ENCODE results near the gene LYPD1. TPM values are rescaled to one million over a fixed set of nuclear protein-coding genes. Genes with fewer than 3 reads are reported as not detected.

The LYPD1 gene
- total RNA-seq, 1 donor: 25.2 TPM

DNA sequence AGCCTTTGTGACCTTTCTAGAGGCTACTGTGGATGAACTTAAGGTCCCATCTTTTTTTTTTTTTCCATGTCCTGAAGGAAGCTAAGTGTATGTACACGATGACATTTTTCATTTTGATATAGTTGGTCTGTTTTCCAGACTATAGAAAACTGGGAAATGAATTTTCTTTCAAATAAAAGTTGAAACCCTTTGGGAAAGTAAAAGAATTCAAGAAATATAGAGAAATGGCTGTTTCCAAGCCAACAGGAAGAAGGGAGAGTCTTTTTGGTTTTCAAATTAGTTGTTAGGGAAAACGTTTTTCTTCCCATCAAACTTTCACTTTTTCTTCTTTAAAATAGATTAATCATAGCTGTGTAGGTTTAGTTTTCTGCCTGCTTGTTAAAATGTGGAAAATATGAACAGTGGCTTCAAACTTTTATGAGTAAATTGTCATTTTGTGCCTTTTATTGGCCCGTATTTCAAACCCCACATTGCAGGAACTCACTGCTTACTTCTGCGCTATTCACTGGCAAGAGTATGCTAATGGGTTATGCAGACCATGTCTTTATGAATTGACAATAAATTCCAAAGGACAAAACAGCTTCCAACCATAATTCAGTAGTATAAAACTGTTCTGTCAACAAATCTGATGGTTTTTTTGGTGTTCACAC is 27.7 kb upstream of the LYPD1 start:
- no peak overlapping the region for H3K4me3 ChIP-seq (ENCODE audit: low read depth, low read length)
- DNase-seq (ENCODE audit: low read depth): no peak
- TF ChIP-seq, protein P1, sequence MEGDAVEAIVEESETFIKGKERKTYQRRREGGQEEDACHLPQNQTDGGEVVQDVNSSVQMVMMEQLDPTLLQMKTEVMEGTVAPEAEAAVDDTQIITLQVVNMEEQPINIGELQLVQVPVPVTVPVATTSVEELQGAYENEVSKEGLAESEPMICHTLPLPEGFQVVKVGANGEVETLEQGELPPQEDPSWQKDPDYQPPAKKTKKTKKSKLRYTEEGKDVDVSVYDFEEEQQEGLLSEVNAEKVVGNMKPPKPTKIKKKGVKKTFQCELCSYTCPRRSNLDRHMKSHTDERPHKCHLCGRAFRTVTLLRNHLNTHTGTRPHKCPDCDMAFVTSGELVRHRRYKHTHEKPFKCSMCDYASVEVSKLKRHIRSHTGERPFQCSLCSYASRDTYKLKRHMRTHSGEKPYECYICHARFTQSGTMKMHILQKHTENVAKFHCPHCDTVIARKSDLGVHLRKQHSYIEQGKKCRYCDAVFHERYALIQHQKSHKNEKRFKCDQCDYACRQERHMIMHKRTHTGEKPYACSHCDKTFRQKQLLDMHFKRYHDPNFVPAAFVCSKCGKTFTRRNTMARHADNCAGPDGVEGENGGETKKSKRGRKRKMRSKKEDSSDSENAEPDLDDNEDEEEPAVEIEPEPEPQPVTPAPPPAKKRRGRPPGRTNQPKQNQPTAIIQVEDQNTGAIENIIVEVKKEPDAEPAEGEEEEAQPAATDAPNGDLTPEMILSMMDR (IDR thresholded peaks at IDR 0.05; ENCODE audit: insufficient read depth, low read length): no peak

DNA sequence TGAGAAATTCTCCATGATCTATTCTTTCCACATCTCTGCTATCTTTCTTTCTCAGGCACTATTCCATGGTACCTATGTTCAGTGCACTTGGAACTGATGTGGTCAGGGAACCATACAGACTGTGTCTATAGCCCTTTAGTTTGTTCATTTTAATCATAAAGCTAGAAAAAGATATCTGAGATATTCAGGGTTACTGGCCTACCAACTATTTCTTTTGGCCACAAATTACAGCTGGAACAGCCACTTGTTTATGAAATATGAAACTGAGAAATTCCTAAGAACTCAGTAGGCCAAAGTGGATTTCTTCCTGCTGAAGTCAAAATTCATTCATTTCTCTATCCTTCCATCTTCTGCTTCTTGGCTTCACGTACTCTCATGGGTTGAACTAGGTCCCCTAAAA is 22.8 kb upstream of the LYPD1 start:
- H3K4me3 ChIP-seq (ENCODE audit: low read depth, low read length): no peak overlapping the region
- TF ChIP-seq, protein P1 (IDR thresholded peaks at IDR 0.05; ENCODE audit: insufficient read depth, low read length): no peak
- DNase-seq (ENCODE audit: low read depth): peak; percentile 73

DNA sequence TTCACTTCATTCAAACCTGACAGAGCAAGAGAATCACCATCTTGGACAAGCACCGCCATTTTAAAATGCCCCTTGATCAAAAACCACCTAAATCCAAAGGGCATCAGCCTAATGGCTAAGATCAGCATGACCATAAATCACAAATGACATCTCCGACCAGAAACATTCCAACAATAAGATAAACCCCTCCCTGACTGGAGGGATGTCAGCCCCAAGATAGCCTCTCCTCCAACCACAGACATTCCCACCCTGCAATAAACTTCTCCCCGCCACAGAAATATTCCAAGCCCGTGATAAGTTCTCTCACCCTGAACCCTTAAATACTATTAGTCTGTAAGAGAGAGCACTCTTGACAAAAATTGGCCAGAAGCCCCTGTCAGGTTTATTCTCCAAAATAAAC is 21.6 kb upstream of the LYPD1 start:
- H3K4me3 ChIP-seq (ENCODE audit: low read depth, low read length): no peak overlapping the region
- TF ChIP-seq, protein P1 (IDR thresholded peaks at IDR 0.05; ENCODE audit: insufficient read depth, low read length): no peak
- DNase-seq (ENCODE audit: low read depth): peak; percentile 53

DNA sequence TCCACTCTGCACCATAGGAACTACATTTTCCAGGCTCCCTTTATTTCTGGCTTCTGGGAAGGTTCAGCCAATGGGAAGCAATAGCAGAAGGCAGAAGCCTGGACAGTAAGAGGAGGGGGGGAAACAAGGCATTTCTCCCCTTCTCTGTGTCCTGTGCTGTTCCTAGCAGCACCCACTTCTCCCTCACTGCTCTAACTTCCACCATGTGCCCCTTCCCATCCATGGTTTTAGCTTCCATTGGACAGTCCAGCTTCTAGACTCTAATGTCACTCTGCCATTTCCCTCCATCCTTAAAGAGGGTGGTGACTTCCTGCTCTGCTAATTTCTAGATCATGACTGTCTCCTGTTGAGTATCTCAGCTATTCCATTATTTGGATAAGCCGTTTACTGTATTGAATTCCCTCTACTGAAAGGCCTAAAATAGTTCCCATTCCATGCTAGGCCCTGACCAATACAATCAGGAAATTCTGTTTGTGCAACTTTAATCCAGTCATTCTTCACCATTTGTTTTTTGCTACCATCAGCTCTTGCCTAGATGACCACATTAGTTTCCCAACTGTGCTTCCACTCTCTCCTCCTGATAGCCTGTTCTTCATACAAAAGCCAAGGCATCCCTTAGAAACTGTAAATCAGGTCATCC is 20.8 kb upstream of the LYPD1 start:
- TF ChIP-seq, protein P1 (IDR thresholded peaks at IDR 0.05; ENCODE audit: insufficient read depth, low read length): no peak
- DNase-seq (ENCODE audit: low read depth): peak; percentile 44
- no peak overlapping the region for H3K4me3 ChIP-seq (ENCODE audit: low read depth, low read length)

DNA sequence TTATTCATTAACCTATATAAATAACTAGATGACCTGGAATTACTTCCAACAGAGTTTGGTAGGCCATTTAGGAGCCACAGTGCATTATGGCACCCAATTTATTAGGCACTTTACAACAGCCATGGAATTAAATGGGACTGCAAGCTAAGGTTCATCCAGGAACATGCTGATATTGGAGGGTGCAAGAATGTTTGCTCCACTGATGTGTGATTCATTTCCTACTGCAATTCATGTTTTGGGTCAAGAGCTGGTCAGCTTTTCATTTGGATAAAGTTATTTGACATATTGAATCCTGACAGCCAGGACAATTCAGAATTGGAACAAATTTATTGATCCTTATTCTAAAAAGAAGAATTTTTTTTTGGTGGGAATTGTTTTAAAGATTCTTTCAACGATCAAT is 11.8 kb upstream of the LYPD1 start:
- peak; percentile 42 for DNase-seq (ENCODE audit: low read depth)
- TF ChIP-seq, protein P1 (IDR thresholded peaks at IDR 0.05; ENCODE audit: insufficient read depth, low read length): no peak
- no peak overlapping the region for H3K4me3 ChIP-seq (ENCODE audit: low read depth, low read length)

DNA sequence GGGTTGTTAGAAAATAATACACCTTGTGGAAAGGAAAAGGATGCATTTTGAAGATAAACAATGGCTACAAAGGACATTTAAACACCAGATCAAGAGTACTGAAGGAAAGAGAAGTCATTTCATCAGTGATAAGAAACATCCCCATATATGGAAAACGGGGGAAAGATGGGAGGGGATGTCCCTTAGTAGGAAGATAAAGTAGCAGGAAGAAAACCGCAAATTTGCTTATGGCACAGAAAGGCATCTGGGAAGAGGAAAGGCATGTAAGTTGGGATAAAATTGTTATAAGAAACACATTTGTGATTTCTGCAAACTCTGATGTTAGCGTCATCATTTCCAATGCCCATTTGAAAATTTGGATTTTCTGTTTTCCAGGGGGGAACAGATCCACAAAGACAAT is 10.5 kb upstream of the LYPD1 start:
- H3K4me3 ChIP-seq (ENCODE audit: low read depth, low read length): no peak overlapping the region
- TF ChIP-seq, protein P1 (IDR thresholded peaks at IDR 0.05; ENCODE audit: insufficient read depth, low read length): no peak
- no peak for DNase-seq (ENCODE audit: low read depth)
